DND-41 (cell line): Measurements from ENCODE around the gene LIG1.

ENCODE experiments used
- EZH2 ChIP-seq: IDR thresholded peaks from 3 replicates; pipeline ENCODE4 v1.6.1; 2012; ENCODE audit warnings: borderline replicate concordance, low read depth, mild to moderate bottlenecking, moderate library complexity, low read length, inconsistent platforms; ENCODE audit not compliant: severe bottlenecking
- TF ChIP-seq, protein P1 (sequence below): IDR thresholded peaks from 2 replicates; pipeline ENCODE4 v1.5.1; 2012; ENCODE audit warnings: borderline replicate concordance, low read length, moderate library complexity, mild to moderate bottlenecking; ENCODE audit not compliant: poor library complexity, severe bottlenecking; ENCODE audit errors: extremely low read depth

DNA sequence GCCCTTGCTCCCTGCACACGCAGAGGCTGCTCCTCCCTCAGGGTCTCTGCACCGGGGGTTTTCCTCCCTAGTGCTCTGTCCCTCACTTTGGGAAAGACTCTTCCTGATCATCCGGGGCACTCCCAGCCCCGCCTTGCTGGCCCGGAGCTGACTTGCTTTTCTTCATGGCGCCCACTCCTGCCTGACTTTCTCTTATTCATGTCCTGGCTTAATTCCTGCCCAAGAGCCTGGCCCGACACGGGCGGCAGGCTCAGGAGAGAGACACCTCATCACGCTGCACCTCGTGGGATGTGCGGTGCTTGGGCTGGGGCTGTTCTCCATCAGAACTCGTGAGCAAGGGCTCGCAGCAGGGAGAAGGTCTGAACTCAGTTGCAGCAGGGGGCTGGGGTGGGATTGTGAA is 47.7 kb downstream of the LIG1 start:
- TF ChIP-seq, protein P1, sequence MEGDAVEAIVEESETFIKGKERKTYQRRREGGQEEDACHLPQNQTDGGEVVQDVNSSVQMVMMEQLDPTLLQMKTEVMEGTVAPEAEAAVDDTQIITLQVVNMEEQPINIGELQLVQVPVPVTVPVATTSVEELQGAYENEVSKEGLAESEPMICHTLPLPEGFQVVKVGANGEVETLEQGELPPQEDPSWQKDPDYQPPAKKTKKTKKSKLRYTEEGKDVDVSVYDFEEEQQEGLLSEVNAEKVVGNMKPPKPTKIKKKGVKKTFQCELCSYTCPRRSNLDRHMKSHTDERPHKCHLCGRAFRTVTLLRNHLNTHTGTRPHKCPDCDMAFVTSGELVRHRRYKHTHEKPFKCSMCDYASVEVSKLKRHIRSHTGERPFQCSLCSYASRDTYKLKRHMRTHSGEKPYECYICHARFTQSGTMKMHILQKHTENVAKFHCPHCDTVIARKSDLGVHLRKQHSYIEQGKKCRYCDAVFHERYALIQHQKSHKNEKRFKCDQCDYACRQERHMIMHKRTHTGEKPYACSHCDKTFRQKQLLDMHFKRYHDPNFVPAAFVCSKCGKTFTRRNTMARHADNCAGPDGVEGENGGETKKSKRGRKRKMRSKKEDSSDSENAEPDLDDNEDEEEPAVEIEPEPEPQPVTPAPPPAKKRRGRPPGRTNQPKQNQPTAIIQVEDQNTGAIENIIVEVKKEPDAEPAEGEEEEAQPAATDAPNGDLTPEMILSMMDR: no peak
- no peak for TF ChIP-seq EZH2
